GM21515 (cell line): ENCODE measurements around the gene CYSRT1.

Experiments used
- ATAC-seq: cut with Tn5 transposase; IDR thresholded peaks from one replicate; pipeline ENCODE4 v1.9.1; 2021; ENCODE audit not compliant: unreplicated experiment

CYSRT1 gene

DNA sequence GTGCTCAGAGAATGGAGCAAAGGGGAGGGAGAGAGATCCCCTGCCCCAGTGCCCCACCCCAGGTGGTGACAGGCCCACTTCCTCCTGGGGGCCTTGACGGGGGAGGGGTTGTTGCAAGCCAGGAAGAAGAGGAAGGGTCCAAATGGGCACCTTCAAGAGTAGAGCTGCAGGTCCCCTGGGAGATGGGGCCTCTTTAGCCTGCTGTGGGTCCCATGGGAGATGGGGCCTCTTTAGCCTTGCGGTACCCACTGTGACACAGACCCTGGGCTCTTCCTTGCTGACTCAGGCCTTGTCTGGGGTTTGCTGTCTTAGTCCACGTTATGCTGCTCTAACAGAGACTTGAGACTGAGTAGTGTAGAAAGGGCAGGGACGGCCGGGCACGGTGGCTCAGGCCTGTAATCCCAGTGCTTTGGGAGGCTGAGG is 43.0 kb downstream of the CYSRT1 start:
- no peak for ATAC-seq

DNA sequence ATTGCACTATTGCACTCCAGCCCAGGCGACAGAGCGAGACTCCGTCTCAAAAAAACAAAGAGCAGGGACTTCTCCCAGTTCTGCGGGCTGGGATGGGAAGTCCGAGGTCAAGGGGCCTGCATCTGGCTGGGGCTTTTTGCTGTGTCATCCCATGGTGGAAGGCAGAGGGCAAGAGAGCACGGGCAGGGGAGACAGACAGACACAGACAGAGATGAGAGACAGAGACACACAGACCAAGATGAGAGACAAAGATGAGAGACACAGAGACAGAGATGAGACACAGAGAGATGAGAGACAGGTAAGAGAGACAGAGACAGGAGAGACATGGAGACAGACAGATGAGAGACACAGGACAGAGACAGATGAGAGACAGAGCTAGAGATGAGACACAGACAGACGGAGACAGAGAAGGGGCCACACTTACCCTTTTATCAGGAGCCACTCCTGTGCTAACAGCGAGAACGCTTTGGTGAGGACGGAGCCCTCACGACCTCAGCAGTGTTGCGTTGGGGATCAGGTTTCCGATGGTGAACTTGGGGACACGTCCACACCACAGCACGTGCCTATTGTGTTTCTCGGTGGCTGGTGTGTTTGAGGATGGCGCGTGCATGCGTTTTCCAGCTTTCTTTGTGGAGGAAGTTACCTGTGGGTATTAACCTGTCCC is 43.7 kb downstream of the CYSRT1 start:
- ATAC-seq: no peak

DNA sequence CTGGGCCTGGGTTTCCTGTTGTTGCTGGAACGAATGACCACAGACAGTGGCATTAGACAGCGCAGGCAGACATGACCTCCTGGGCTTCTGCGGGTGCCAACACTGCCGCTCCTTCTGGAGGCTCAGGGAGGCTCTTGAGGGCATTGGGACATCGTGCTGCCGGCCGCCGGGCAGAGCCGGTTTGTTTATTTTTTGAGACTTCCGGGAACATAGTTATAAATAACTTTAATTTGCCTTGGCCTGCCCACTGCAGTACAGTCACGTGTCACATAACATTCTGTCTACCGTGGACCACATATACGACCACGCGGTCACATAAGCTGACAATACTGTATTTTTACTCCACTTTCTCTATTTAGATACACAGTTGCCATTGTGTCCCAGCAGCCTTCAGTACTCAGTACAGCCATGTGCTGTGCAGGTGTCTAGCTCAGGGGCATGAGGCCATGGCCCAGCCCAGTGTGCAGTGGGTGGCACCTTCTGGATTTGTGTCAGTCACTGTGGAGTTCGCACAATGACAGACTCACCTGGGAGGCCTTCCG is 44.3 kb downstream of the CYSRT1 start:
- ATAC-seq: no peak

DNA sequence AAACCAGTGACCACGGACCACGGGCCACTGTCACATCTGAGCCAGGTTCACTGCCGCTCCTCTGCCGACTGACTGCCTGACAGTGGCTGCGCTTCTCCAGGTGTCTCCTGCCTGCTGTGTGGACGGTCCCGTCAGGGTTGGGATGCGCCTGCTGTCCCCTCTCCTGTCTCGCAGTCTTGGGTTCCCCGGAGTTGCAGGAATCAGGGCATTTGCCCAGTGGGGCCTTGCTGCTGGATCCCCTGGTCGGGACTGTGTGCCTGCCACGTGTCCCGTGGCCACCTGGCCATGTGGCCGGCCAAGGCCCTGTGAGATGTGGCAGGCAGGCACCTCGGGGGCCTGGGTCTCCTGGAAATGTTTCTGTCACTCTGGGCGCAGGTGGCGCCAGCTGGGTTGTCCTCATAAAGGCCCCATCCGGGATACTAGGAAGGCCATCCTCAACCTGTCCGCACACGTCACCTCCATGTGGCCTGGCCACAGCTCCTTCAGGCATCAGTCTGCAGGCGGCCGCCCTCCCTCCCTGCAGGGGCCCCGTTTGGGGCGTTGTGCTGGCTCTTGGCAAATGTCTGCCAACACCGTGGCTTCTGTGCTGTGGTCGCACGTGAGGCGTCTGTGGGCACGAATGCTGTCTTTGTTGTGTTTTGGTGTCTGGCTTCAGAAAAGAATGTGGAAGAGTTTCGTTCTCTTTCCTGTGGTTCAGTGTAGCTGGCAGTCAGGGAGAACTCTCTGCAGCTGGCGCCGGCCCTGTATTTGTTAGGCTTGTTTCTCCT is 46.1 kb downstream of the CYSRT1 start:
- ATAC-seq: no peak

DNA sequence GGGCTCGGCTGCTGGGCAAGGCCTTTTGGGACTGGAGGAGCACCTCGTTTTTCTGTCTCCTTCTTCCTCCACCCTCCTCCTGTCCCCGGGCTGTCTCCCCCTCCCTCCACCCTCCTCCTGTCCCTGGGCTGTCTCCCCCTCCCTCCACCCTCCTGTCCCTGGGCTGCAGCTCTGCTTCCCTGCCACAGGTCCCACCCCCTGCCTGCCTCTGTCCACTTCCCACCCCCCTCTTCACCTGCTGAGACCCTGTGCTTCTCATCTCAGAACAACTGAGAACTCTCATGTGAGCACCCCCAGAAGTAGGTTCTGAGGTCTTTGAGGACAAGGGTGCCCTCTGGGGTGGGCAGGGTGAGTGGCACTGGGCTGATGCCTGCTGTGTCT is 46.7 kb downstream of the CYSRT1 start:
- no peak for ATAC-seq

DNA sequence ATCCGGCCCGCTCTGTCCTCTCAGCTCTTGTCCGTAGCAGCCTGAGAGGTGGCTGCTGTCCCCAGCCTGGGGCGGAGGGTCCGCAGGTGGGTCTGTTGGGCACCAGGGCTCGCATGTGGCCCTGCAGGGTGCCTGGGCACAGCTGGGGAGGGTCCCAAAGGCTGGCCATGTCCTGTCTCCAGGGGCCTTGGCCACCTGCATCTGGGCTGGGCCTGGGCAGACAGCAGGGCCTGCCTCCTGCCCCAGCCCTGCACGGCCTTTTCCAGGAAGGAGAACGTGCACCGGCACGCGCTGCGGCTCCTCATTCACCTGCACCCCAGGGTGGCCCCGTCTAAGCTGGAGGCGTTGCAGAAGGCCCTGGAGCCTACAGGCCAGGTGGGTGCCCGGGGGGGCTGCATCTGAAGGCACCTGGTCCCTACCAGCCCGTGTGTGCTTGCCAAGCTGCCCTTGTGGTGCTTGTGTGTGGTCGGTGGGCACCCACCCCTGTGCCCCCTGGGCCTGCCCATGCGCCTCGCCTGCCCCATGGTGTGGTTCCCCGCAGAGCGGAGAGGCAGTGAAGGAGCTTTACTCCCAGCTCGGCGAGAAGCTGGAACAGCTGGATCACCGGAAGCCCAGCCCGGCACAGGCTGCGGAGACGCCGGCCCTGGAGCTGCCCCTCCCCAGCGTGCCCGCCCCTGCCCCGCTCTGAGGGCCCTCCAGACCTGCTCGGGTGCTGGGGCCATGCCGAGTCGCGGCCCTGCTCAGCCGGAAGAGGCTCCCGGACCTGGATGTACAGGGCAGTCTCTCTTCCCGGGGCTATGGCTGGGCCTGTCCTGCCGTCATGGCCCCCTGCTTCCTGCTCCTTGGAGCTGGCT is 47.5 kb downstream of the CYSRT1 start:
- no peak for ATAC-seq

DNA sequence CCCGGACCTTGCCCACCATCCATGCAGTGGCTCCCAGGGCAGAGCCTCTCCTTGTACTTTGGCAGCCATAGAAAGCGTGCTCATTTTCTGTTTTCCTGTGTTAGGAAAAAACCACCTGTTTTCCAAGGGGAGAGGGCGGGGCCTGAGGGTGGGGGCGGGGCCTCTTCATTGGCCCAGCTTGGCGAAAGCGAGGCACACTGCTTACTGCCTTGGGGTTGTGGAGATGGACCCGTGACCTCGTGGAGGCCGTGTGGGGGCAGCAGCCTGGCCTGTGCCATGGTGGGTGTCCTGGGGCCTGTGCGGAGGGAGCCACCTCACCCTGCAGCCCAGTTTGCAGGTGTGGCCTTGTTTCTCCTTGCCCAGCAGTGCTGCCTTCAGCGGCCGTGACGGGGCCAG is 48.1 kb downstream of the CYSRT1 start:
- no peak for ATAC-seq

DNA sequence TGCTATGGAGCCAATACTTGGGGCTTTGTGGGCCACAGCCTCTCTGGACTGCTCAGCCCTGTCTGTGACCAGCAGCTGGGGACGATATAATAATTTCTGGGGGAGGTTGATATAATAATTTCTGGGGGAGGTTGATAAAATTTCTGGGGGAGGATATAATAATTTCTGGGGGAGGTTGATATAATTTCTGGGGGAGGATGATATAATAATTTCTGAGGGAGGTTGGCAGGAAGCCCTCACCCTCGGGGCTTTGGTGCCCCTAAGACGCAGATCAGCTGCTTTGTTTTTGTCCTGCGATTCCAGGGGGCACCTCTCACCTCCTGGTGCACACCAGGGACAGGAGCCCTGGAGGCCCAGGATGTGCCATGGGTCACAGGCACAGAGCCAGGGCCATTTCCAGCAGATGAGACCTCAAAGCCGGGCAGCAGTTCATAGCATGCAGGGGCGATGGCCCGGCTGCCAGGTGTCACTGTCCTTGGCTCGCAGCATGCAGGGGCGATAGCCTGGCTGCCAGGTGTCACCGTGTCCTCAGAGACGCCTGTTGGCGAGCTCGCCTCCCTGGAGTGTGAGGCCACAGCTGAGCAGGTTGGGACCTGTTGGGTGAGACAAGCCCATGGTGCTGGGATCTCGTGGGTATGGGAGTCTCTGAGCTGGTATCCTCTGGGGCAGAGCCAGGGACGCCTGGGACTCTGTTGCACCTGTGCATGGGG is 48.8 kb downstream of the CYSRT1 start:
- no peak for ATAC-seq

DNA sequence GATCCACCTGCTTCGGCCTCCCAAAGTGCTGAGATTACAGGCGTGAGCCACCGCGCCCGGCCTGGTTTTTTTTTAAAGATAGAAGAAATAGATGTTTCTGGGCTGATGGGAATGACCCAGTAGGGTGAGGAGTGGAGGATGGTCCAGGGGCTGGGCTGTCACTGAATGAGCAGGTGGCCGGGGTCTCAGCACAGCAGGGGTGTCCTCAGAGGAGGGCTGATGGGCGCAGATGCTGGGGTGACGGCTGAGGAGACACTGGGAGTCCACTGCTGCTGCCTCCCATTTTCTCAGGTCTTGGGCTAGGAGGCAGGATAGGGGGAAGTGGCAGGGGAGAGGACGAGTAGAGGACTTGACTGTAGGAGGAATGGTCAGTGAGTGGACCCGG is 50.2 kb downstream of the CYSRT1 start:
- ATAC-seq: no peak
